NCI-H2196 (cell line): ENCODE measurements around the gene GPR173.

ENCODE experiments used
- DNase-seq: peaks from one replicate; lab custom pipeline; 2025; ENCODE audit not compliant: unreplicated experiment; lab: John Stamatoyannopoulos, UW

GPR173 gene

DNA sequence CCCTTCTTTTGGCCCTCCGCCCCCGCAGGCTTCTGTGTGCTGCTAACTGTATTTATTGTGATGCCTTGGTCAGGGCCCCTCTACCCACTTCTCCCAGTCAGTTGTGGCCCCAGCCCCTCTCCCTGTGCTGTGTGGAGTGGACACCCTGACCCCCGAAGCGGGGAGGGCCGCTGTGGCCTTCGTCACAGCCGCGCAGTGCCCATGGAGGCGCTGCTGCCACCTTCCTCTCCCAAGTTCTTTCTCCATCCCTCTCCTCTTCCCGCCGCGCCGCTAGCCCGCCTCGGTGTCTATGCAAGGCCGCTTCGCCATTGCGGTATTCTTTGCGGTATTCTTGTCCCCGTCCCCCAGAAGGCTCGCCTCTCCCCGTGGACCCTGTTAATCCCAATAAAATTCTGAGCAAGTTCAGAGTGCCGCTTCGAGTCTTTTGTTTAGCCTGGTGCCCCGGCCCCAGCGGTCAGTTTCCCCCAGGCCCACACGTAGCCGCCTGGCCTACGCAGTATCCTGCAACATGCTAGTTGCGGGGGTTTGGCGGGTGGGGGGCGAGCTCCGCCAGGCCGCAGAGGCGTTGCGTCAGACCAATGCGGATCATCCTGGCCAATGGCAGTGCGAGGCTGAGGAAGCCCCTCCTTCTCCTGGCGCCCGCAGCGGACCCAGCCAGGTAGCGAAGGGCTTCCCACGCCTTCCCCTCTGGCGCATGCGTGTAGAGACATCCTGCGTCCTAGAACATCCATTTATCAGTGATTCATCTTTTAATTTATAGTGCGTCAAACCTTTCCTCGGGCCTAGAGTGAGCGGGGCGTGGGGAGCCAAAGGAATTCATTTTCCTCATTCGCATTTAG, 39.8 kb downstream of the GPR173 start:
- DNase-seq, result peak; percentile 88

DNA sequence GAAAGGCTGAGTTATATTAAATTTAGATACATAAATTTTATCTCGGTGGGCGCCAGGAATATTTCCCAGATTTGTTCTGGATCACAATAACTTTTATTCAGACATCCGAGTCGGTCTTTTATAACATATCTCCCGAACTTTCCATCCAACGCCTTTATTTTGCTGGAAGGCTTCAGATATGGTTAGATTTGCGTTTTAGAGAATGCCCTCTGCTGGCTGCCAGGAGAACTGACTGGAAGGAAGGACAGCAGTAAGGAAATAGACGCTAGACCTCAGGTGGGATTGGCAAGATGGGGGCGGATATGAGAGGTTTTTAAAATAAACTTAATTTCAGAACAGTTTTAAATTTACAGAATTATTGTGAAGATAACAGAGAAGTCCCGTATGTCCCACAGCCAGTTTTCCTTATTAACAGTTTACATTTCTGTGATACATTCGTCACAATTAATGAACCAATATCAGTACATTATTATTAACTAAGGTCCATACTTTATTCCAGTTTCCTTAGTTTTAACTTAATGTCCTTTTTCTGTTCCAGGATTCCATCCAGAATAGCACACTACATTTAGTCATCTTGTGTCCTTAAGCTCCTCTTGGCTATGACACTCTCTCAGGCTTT, 40.7 kb downstream of the GPR173 start:
- DNase-seq, result peak; percentile 28

DNA sequence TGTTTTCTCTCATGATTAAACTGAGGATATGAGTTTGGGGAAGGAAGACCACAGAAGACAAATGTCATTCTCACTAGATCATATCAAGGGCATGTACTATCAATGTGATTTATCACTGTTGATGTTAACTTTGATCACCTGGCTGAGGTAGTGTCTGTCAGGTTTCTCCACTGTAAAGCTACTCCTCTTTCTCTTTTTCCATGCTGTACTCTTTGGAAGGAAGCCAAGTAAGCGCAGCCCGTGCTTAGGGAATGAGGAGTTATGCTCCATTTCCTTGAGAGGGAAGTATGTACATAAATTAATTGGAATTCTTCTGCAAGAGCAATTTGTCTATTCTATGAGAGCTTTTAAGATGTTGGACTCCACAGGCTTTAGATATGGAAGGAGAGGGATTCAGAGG, 41.3 kb downstream of the GPR173 start:
- DNase-seq, result no peak

DNA sequence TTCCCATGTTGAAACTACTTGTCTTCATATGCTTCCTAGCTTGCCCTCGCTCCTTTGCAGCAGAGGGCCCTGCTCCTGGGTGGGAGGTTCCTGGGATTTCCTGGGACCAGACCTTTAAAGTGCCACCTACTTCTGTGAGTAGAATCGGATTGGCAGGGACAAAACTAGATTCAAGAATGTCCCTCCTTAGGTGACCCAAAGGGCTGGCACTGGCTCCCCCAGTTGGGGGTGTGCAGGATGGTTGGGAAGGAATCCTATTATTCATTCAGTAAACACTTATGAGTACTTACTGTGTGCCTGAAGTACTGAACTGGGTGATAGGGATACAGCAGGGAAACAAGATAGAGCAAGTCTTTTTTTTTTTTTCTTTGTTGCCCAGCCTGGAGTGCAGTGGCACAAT, 42.8 kb downstream of the GPR173 start:
- DNase-seq, result no peak

DNA sequence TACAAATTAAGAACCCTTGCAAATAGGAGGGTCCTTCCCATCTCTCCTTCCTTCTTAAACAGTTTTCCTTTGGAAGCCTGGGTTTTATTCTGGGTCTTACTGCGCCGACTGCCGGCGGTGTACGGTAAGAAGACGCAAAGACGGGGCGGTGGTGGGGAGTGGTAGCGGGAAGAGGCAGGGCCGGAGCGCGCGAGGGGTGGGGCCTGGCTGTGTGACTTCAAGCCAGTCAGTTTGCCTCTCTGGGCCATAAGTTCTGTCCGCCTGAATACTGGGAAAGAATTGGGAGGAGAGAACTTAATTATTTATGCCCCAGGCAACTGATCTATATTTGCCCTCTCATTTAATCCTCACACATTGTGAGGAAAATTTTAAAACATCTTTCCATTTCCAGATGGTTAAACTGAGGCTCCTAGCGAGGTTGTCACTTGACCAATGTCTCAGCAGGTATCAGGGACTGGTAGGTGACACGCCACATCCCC, 44.6 kb downstream of the GPR173 start:
- no peak for DNase-seq

DNA sequence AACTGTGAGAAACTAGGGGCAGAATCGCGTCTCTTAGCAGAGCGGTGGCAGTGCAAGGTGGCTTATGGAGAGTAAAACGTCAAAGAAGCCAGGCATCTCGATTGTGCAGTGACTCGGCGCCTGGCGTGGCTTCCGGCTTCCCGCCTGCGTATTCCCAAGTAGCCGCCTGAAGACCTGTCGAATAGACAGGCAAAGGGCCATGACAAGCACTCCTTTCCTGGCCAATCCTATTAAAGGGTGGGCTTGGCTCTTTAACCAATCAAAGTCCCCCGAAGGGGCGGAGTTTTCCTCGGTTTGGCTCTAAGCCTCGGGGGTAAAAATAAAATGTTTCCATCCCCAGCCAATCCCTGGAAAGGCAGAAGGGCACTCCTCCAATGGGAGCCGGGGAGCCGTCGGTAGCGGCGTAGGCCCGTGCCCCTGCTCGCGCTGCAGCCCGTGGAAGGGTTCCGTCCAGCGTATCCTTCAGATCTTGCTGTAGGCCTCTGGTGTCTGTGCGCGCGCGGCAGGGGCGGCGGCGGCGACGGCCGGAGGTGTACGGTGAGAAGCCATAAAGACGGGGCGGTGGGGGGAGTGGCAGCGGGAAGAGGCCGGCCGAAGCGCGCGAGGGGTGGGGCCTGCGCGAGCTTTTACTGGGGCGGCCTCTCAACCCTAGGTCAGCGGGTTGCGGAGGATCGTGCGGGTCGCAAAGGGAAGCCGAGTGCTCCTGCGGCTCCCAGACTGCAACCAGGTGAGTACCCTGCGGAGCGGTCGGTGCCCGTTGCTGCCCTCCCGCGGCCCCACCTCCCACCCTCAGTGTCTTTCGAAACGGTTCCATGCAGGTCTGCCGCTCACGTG, 45.4 kb downstream of the GPR173 start, which contains the start of gene KANTR:
Gene KANTR (plus strand): TSS at position 395 of the 834 bp plus-strand sequence. CDS start 30,131 bp downstream, outside the sequence.
- DNase-seq, result peak; percentile 88

DNA sequence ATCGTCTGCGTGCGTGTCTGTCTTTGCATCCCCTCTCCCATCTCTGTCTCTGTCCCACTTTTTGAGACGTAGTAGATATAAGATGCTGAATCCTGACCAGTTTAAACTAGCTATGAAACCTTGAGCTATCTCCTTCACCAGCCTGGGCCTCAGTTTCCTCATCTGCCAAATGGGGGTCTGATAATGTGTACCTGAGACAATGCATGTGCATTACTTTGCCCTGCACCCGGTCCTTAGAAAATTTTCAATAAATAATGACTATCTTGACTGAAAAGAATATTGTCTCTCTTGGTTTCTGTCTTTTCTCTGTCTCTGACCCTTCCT, 46.0 kb downstream of the GPR173 start:
- DNase-seq, result no peak

DNA sequence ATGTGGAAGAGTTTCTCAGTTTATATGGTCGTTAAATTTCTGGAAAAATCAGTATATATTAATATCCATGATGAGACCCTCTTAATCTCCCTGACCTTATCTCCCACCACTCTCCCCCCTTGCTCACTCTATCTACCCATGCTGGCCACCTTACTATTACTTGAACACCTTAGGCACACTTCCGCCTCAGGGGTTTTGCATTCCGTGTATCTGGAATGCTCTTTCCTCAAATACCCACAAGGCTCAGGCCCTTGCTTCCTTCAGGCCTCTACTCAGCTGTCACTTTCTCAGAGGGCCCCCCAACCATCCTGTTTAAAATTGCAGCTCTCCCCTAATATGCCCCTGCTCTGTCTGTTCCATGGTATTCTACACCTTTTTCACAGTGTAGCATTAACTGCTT, 47.2 kb downstream of the GPR173 start:
- no peak for DNase-seq

DNA sequence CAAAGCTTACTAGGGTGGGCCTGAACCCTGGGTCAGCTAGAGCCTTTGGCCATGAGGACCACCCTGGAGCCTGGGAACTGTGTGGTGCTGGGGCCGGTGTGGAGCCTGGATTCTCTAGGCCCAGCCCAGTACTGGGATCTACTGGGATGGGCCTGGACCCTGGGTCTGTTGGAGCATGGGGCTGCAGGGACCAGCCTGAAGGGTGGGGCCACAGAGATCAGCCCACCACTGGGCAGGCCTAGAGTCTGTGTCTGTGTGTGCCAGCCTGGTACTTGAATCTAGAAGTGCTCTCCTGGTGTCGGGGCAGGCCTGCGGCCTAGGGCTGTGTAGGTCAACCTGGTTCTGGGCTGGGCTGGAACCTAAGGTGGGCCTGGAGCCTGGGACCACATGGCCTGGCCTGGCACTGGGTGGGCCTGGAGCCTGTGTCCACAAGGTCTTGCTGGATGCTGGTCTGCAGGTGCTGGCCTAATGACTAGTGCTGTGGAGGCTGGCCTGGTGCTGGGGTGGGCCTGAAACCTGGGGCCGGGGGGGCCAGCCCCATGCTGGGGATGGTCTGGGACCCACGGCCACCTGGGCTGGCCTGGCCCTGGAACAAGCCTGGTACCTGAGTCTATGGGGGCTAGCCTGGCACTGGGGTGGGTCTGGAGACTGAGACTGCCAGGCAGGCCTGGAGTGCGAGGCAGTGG, 66.4 kb downstream of the GPR173 start:
- DNase-seq, result no peak

DNA sequence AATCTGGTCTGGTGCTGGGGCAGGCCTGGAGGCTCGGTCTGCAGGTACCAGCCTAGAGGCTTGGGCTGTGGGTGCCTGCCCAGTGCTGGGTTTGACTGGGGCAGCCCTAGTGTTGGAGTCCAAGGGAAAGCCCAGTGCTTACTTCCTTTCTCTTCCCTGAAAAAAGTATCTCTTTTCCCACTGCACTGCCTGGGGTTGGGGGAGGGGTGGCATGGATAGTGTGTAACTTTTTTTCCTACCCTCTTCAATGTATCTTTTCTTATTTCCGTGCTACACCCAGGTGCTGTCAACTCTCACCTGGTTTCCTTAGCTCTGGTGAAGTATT, 66.9 kb downstream of the GPR173 start:
- no peak for DNase-seq

DNA sequence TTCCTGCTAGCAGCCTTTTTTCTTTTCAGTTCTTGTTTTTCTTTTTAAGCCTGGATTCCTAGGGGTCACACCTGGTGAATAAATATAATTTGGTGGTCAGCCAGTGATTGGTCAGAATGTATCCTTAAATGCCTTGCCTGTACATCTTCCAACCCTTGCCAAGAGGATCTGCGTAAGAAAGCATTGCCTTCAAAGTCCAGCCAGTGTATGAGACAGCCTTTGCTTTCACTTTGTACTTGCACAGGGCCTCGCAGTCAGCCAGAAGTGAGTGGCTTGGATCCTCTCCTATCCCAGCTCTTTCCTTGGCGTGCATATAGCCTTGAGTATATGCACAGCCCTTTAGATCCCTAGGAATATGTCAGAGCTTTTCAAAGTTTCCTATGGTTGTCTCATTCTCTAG, 67.5 kb downstream of the GPR173 start:
- DNase-seq, result no peak

DNA sequence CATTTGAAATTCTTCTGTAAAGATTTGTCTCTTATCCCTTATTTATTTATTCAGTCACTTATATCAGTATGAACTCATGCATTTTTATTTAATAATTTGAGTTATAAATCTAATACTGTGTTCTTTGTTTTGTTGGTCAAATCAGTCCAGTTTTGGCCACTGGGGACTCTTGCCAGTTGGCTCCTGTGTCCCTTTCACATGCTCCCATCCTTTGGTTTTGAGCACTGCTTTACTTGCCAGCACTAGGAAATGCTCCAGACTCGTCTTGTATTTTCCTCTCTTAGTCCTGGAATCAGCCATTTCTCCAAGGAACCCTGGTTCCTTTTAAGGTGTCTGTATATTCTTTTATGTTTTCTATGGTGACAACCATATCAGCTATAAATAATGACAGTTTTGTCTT, 73.4 kb downstream of the GPR173 start:
- DNase-seq, result no peak

DNA sequence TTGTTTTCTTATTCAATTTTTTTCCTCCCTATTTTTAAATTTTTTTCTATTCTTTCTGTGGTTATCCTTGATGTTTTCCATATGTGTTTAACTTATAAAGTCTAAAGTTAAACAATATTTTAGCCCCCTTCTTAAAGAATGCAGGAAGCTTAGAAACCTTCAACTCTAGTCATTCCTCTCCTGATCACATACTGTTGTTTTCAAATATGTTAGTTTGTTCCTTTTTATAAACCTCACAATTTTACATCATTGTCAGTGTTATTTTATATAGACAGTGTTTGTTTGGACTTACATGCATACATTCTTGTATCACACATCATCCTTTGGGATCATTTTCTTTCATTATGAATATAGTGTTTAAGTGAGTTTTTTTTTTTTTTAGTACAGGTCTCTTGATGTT, 76.9 kb downstream of the GPR173 start:
- no peak for DNase-seq

DNA sequence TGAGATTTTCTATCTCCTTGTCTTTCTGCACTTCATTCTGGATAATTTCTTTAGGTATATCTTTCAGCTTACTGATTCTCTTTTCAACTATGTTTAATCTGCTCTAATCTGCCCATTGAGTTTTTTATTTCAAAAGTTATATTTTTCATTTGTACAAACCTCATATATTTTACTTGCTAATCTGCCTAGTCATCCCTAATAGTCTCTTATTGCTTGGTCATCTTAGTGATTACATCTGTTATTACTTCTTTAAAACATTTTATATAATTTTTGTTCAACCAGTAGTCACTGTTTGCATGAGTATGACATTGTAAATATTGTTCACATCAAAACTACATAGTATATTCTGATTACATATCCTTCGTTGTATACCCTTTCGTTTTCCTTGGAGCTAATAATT, 77.8 kb downstream of the GPR173 start:
- no peak for DNase-seq

DNA sequence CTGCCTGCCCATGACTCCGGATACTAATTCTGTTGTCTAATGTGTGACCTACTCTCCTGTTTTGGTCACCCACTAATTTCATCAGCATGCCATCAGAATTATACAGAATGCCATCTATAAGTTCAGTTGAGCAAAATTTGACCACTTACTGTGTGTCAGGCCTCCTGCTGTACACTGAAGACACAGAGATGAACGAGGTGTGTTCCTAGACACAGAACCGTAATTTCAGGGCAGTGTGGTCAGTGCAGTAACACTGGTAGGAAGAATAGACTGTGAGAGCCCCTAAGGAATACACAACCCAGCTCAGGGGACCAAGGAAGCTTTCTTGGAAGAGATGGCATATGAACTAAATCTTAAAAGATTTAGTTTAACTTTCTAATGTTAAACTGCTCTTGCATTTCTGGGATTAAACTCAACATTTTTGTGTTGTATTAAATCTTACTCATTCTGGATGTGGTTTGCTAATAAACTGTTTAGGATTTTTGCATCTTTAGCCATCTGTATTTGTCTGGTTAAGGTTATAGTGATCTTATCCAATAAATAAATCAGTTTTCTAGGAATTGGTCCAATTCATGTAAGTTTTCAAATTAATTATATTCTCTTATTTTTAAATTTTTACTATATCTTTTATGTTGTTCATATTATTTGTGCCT, 79.6 kb downstream of the GPR173 start:
- no peak for DNase-seq
